SK-N-MC (cell line): ENCODE measurements around the gene CKLF.
"Not testable (repeated sequence)": the region's sequence is repeated elsewhere in the genome, so short reads cannot be mapped to it uniquely, and the experiment has no call there.

Source experiments
- DNase-seq: peaks from one replicate; pipeline ENCODE4 v3.0.0-alpha.2; 2011; ENCODE audit warnings: low read depth, low spot score
- H3K27ac ChIP-seq: fragments of 200-600 bp; sonication (generic); 2 replicates; pipeline ENCODE4 v1.5.1; 2016; ENCODE audit warnings: mixed run types
- H3K36me3 ChIP-seq: fragments of 200-600 bp; sonication (generic); 2 replicates; pipeline ENCODE4 v1.6.1; 2017; ENCODE audit warnings: antibody characterized with exemption, low read length, mixed read lengths; ENCODE audit not compliant: insufficient read depth
- H3K4me3 ChIP-seq: fragments of 200-600 bp; sonication (generic); 2 replicates; pipeline ENCODE4 v1.5.1; 2016
- H3K9ac ChIP-seq: fragments of 200-600 bp; sonication (generic); 2 replicates; pipeline ENCODE4 v1.8.0; 2017; ENCODE audit warnings: mixed run types, mixed read lengths; ENCODE audit not compliant: insufficient read length
- H3K9me3 ChIP-seq: fragments of 200-600 bp; sonication (generic); 2 replicates; pipeline ENCODE4 v1.6.1; 2017; ENCODE audit warnings: low read depth, mild to moderate bottlenecking, antibody characterized with exemption, low read length, moderate library complexity, mixed read lengths
- EZH2 ChIP-seq: fragments of 200-600 bp; sonication (generic); IDR thresholded peaks from one replicate; pipeline ENCODE4 v1.6.1; 2017; ENCODE audit warnings: antibody characterized with exemption
- FOXP2 ChIP-seq: optimal IDR thresholded peaks from 2 replicates; pipeline ENCODE3; 2011; ENCODE audit warnings: mild to moderate bottlenecking, moderate library complexity; ENCODE audit not compliant: insufficient read depth; ENCODE audit errors: extremely low read length, control extremely low read depth
- POLR2AphosphoS5 ChIP-seq: IDR thresholded peaks from 2 replicates; pipeline ENCODE4 v1.6.1; 2012; ENCODE audit warnings: mild to moderate bottlenecking, low read depth, low read length, borderline replicate concordance

Gene CKLF

GRCh38 chr16:66604376-66605176 is 52.2 kb downstream of the CKLF start, which contains the start of gene CMTM3:
Gene CMTM3 (plus strand): TSS chr16:66604704. CDS start chr16:66604806, 102 bp downstream.
- DNase-seq = no peak
- TF ChIP-seq FOXP2 = no peak
- TF ChIP-seq POLR2AphosphoS5 = no peak
- no peak for TF ChIP-seq EZH2
- Histone ChIP-seq H3K36me3 (peaks cover 3% of the 10 kb centered on the region; the same call in 1 of the 2 replicates), H3K27ac (no peak within 1 kb of the TSS), H3K9ac (peak within 1 kb of the TSS; percentile 69), H3K9me3 (no peaks in the 10 kb centered on the region), H3K4me3 (peak within 1 kb of the TSS; percentile 75)

DNA sequence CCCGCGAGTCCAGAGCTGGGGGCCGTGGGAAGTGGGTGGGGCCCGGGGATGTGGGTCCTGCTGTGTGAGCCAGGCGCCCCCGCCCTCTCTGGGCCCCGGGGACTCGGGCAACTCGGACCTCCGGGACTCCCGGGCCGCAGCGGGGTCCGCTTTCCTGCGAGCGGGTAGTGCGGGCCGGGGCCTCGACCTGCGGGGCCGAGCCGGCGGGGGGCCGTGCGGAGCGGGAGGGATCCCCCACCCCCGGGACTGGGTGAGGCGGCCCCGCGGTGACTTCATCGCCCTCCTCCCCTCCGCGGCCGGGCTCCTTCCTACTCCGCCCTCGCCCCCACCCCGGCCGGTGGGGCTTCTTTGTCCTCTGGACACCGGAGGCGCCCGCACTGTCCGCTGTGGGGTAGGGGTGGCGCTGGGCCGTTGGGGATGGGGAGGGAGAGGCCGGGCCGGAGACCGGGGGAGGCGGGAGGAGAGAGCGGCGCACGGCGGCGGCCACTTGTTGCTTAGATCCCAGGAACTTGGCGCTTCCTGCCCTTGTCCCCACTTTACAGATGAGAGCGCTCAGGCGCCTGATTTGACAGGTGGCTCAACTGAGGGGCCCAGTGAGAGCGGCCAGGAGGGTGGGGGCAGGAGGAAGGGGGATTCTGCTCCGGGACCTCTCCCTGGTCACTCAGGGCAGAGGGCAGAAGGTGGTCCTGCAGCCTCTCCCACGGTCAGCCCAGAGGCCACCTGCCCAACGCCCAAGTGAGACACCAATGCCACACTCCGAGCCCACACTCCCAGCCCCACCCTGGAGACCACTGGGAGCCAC is 53.0 kb downstream of the CKLF start:
- Histone ChIP-seq H3K36me3 (peaks cover 11% of the 10 kb centered on the region; the same call in 1 of the 2 replicates), H3K27ac (no peak overlapping the region), H3K9me3 (no peaks in the 10 kb centered on the region), H3K9ac (peak overlapping the region; percentile 69), H3K4me3 (peak overlapping the region; percentile 75)
- TF ChIP-seq POLR2AphosphoS5 (no peak), EZH2 (no peak), FOXP2 (no peak)
- no peak for DNase-seq

DNA sequence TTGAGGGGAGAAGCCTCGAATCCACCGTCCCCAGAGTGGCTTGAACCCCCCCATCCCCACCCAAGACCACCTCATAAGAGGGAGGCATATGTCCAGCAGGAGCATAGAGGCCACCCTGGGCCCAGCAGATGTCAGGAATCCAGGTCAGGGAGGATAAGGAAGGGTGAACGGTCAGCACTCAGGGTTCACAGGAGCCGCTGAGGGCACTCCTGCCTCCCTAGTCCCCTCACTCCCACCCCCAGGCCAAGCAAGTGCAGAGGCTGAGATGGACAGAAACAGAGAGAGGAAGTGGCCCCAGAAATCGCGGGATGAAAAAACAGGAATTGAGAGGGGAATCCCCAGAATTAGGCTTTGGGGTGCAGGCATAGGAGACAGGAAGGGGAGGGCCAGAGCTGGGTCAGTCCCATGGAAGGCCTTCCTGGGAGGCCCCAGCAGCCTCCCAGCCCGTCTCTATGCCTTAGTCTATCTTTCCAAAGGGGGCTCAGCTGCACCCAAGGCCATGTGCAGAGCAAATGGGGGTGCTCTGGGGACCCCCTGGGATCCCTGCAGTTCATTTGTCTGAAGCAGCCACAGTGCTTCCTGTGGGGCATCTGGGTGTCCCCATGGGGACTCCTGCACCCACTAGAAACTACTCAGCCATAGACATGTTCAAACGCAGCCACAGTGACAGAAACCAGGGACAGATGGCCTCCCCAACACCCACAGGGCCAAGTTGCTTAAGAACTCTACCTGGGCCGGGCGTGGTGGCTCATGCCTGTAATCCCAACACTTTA is 53.8 kb downstream of the CKLF start:
- Histone ChIP-seq H3K36me3 (peaks cover 11% of the 10 kb centered on the region; the same call in 1 of the 2 replicates), H3K9ac (no peak overlapping the region), H3K4me3 (peak overlapping the region; percentile 75), H3K27ac (no peak overlapping the region), H3K9me3 (no peaks in the 10 kb centered on the region)
- TF ChIP-seq FOXP2 (no peak), EZH2 (no peak), POLR2AphosphoS5 (no peak)
- DNase-seq = no peak

- Histone ChIP-seq H3K9ac (no peak overlapping the region), H3K9me3 (no peaks in the 10 kb centered on the region), H3K4me3 (no peak overlapping the region), H3K36me3 (peaks cover 24% of the 10 kb centered on the region), H3K27ac (no peak overlapping the region)
- DNase-seq = peak; percentile 10
- TF ChIP-seq EZH2 (no peak), POLR2AphosphoS5 (no peak), FOXP2 (no peak)
These were observed 56.1 kb downstream of the CKLF start for GRCh38 chr16:66608241-66609138.

DNA sequence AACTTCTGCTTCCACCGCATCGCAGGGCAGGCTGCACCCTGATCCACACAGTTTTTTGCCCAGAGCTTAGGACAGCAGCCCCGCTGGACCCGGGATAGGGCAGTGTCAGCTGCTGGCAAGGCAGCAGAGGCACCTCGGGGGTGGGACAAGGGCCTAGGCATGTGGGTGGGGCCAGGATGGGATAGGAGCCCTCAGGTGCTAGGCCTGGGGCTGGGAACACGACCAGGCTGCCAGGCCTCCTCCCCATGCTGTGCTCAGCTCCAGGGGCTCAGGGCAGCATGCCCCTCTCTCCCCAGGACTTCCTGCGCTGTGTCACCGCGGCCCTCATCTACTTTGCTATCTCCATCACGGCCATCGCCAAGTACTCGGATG is 56.7 kb downstream of the CKLF start:
- Histone ChIP-seq H3K4me3 (no peak overlapping the region), H3K9me3 (no peaks in the 10 kb centered on the region), H3K27ac (no peak overlapping the region), H3K9ac (no peak overlapping the region), H3K36me3 (peaks cover 27% of the 10 kb centered on the region)
- no peak for DNase-seq
- TF ChIP-seq POLR2AphosphoS5 (no peak), FOXP2 (no peak), EZH2 (no peak)

DNA sequence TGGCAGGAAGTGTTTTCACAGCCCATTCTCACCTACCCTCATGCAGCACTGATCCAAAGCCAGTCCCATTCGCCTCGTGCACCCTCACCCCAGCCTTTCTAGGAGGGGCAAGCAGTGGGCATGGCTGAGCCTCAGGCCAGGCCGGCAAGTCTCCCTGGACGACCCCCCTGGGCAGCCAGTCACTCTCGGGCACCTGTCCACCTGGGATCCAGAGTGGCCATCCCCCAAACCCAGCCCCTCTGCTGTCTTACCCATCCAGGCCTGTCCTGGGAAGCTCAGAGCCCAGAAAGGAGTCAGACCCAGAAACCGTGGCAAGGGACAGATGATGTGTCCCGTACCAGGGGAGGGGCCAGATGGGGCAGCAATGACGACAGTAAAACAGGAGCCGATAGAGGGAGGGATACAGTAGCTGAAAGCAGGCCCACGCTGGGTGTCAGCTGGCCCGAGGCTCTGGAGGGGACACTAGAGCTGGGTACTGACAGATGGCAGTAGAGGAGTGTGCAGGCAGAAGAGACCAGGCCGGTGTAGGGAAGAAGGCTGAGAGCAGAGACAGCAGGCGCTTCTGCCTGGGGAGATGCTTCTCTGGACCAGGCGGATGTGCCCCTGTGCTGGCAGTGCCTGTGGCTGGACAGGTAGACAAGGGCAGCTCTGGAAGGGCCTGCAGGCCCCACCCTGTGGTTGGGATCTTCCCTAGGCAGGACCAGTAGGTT is 57.9 kb downstream of the CKLF start:
- DNase-seq = no peak
- Histone ChIP-seq H3K9ac (no peak overlapping the region), H3K36me3 (peaks cover 27% of the 10 kb centered on the region), H3K27ac (no peak overlapping the region), H3K4me3 (no peak overlapping the region), H3K9me3 (no peaks in the 10 kb centered on the region)
- TF ChIP-seq EZH2 (no peak), POLR2AphosphoS5 (no peak), FOXP2 (no peak)

DNA sequence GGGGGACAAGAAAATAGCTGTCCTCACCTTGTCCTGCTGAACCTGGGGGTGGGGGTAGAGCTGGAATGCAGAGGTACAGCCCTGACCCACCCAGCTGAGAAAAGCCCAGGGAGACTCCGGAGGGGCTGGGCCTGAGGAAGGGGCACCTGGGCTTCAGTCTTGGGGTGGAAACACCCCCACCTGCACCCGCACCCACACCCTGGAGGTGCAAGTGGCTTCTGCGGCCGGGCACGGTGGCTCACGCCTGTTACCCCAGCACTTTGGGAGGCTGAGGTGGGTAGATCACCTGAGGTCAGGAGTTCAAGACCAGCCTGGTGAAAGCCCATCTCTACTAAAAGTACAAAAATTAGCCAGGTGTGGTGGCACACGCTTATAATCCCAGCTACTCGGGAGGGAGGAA is 59.5 kb downstream of the CKLF start:
- not testable (repeated sequence) for H3K9me3 ChIP-seq, H3K27ac ChIP-seq

More for the DNA sequence above, 59.5 kb downstream of the CKLF start:
- H3K9ac ChIP-seq, DNase-seq, H3K4me3 ChIP-seq: not testable (repeated sequence)
- peaks cover 27% of the 10 kb centered on the region for H3K36me3 ChIP-seq
